Measurements from ENCODE around the gene CHIC2. TPM values are rescaled to one million over a fixed set of nuclear protein-coding genes. Genes with fewer than 3 reads are reported as not detected.
"Not testable (repeated sequence)": the region's sequence is repeated elsewhere in the genome, so short reads cannot be mapped to it uniquely, and the experiment has no call there.

CHIC2 gene
- total RNA-seq (2014; rRNA removed; shearing (Covaris generic)): 37.9 and 53.5 TPM in 2 replicates

- DNase-seq (ENCODE audit: low spot score): peak; percentile 77
These were observed at the start of gene CHIC2 for GRCh38 chr4:54064317-54065111. TSS of gene CHIC2 (minus strand) at chr4:54064605. CDS start at chr4:54064300, 305 bp downstream.

GRCh38 chr4:54113206-54113605, 48.8 kb upstream of the CHIC2 start:
- DNase-seq (ENCODE audit: low spot score): not testable (repeated sequence)

- no peak for DNase-seq (ENCODE audit: low spot score)
These were observed 45.6 kb upstream of the CHIC2 start for GRCh38 chr4:54110019-54110416.

- DNase-seq (ENCODE audit: low spot score): no peak
These were observed 45.0 kb upstream of the CHIC2 start for GRCh38 chr4:54109241-54110018.

GRCh38 chr4:54107951-54108748, 43.7 kb upstream of the CHIC2 start:
- DNase-seq (ENCODE audit: low spot score): no peak

- no peak for DNase-seq (ENCODE audit: low spot score)
These were observed 40.5 kb upstream of the CHIC2 start for GRCh38 chr4:54104907-54105306.

- DNase-seq (ENCODE audit: low spot score): no peak
These were observed 38.8 kb upstream of the CHIC2 start for GRCh38 chr4:54103190-54103574.

GRCh38 chr4:54102531-54103106, 38.2 kb upstream of the CHIC2 start:
- DNase-seq (ENCODE audit: low spot score): no peak

- DNase-seq (ENCODE audit: low spot score): no peak
These were observed 37.0 kb upstream of the CHIC2 start for GRCh38 chr4:54101190-54102041.

GRCh38 chr4:54100595-54101189, 36.3 kb upstream of the CHIC2 start:
- no peak for DNase-seq (ENCODE audit: low spot score)

- DNase-seq (ENCODE audit: low spot score): no peak
These were observed 35.6 kb upstream of the CHIC2 start, which contains the start of gene GSX2 for GRCh38 chr4:54099748-54100574. TSS of gene GSX2 (plus strand) at chr4:54100163. CDS start at chr4:54100345, 182 bp downstream.

GRCh38 chr4:54099287-54099747, 34.9 kb upstream of the CHIC2 start:
- no peak for DNase-seq (ENCODE audit: low spot score)

GRCh38 chr4:54098375-54098774, 34.0 kb upstream of the CHIC2 start:
- no peak for DNase-seq (ENCODE audit: low spot score)

- no peak for DNase-seq (ENCODE audit: low spot score)
These were observed 32.7 kb upstream of the CHIC2 start for GRCh38 chr4:54097152-54097551.

- DNase-seq (ENCODE audit: low spot score): no peak
These were observed 32.0 kb upstream of the CHIC2 start for GRCh38 chr4:54096295-54096962.

- DNase-seq (ENCODE audit: low spot score): no peak
These were observed 30.9 kb upstream of the CHIC2 start for GRCh38 chr4:54095110-54095825.

- no peak for DNase-seq (ENCODE audit: low spot score)
These were observed 30.0 kb upstream of the CHIC2 start for GRCh38 chr4:54094451-54094850.

All from A172 (cell line).